GM18868 (cell line): ENCODE data around the gene DAAM1.

ENCODE experiments used
- ATAC-seq: cut with Tn5 transposase; IDR thresholded peaks from one replicate; pipeline ENCODE4 v1.9.1; 2021; ENCODE audit warnings: mild to moderate bottlenecking, moderate library complexity; ENCODE audit not compliant: unreplicated experiment

The DAAM1 gene

GRCh38 chr14:59254146-59254910 is 65.9 kb downstream of the DAAM1 start:
- ATAC-seq: no peak

- ATAC-seq: no peak
Measured at GRCh38 chr14:59254911-59255545, 66.6 kb downstream of the DAAM1 start.

- no peak for ATAC-seq
Measured at GRCh38 chr14:59256331-59256730, 67.9 kb downstream of the DAAM1 start.

GRCh38 chr14:59261334-59261733 is 72.9 kb downstream of the DAAM1 start:
- no peak for ATAC-seq

GRCh38 chr14:59262717-59263454 is 74.4 kb downstream of the DAAM1 start:
- ATAC-seq: no peak

GRCh38 chr14:59265808-59266207 is 77.3 kb downstream of the DAAM1 start:
- no peak for ATAC-seq

- peak; percentile 47 for ATAC-seq
Measured at GRCh38 chr14:59267046-59267445, 78.6 kb downstream of the DAAM1 start.

- no peak for ATAC-seq
Measured at GRCh38 chr14:59268011-59268410, 79.5 kb downstream of the DAAM1 start.

- no peak for ATAC-seq
Measured at GRCh38 chr14:59268858-59269257, 80.4 kb downstream of the DAAM1 start.

- ATAC-seq: no peak
Measured at GRCh38 chr14:59269466-59269865, 81.0 kb downstream of the DAAM1 start.

GRCh38 chr14:59271256-59271655 is 82.8 kb downstream of the DAAM1 start:
- ATAC-seq: no peak

- no peak for ATAC-seq
Measured at GRCh38 chr14:59271734-59272133, 83.3 kb downstream of the DAAM1 start.

GRCh38 chr14:59272633-59273032 is 84.2 kb downstream of the DAAM1 start:
- no peak for ATAC-seq

- ATAC-seq: no peak
Measured at GRCh38 chr14:59273737-59274136, 85.3 kb downstream of the DAAM1 start.

GRCh38 chr14:59274991-59275391 is 86.5 kb downstream of the DAAM1 start:
- ATAC-seq: peak; percentile 42

- ATAC-seq: peak; percentile 95
Measured at GRCh38 chr14:59275668-59276067, 87.2 kb downstream of the DAAM1 start.

GRCh38 chr14:59276235-59276634 is 87.8 kb downstream of the DAAM1 start:
- no peak for ATAC-seq

- ATAC-seq: no peak
Measured at GRCh38 chr14:59277659-59278058, 89.2 kb downstream of the DAAM1 start.

GRCh38 chr14:59278111-59278510 is 89.6 kb downstream of the DAAM1 start:
- no peak for ATAC-seq

GRCh38 chr14:59280961-59281360 is 92.5 kb downstream of the DAAM1 start:
- no peak for ATAC-seq

- ATAC-seq: no peak
Measured at GRCh38 chr14:59281609-59282377, 93.3 kb downstream of the DAAM1 start.
